ENCODE data around the gene CTBP2. TPM values are rescaled to one million over a fixed set of nuclear protein-coding genes. Genes with fewer than 3 reads are reported as not detected.

The CTBP2 gene
- total and polyA plus RNA-seq, 10 of the 15 experiments (the other 5 are each of a cell fraction or from before 2014, with no cell fraction given), result 0.02 to 0.72 (median 0.06) TPM; not detected in 2

DNA sequence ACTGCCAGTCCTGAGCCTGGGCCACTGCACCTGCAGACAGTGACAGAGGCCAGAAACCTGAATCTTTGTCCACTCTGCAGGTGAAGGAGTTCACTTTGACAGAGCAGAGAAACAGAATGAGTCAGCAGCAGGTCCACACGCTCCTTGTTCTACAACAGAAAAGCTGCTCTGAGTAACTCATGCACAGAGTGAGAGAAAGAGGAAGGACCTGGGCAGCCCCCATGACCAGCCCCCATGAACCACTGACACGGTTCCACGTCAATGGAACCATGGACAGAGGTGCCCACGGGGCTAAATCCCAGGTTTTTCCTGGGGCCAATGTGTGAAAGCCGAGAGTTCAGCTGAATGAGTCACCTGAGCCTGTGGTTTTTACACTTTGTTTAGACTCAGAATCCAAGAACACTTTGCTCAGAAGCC lies 40.8 kb upstream of the CTBP2 start (continued):
- TF ChIP-seq, protein P1, sequence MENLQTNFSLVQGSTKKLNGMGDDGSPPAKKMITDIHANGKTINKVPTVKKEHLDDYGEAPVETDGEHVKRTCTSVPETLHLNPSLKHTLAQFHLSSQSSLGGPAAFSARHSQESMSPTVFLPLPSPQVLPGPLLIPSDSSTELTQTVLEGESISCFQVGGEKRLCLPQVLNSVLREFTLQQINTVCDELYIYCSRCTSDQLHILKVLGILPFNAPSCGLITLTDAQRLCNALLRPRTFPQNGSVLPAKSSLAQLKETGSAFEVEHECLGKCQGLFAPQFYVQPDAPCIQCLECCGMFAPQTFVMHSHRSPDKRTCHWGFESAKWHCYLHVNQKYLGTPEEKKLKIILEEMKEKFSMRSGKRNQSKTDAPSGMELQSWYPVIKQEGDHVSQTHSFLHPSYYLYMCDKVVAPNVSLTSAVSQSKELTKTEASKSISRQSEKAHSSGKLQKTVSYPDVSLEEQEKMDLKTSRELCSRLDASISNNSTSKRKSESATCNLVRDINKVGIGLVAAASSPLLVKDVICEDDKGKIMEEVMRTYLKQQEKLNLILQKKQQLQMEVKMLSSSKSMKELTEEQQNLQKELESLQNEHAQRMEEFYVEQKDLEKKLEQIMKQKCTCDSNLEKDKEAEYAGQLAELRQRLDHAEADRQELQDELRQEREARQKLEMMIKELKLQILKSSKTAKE (IDR thresholded peaks at IDR 0.05; ENCODE audit: low read depth, poor library complexity, severe bottlenecking), result no peak
- TF ChIP-seq EZH2 (IDR thresholded peaks at IDR 0.05; ENCODE audit: borderline replicate concordance, control insufficient read depth, low read depth, low read length), result no peak
- no peak for TF ChIP-seq RELA (IDR thresholded peaks at IDR 0.05; ENCODE audit: borderline replicate concordance, partially characterized antibody)
- TF ChIP-seq STAT3 (IDR thresholded peaks at IDR 0.05; ENCODE audit: low read depth, low read length), result no peak
- TF ChIP-seq, protein P2, sequence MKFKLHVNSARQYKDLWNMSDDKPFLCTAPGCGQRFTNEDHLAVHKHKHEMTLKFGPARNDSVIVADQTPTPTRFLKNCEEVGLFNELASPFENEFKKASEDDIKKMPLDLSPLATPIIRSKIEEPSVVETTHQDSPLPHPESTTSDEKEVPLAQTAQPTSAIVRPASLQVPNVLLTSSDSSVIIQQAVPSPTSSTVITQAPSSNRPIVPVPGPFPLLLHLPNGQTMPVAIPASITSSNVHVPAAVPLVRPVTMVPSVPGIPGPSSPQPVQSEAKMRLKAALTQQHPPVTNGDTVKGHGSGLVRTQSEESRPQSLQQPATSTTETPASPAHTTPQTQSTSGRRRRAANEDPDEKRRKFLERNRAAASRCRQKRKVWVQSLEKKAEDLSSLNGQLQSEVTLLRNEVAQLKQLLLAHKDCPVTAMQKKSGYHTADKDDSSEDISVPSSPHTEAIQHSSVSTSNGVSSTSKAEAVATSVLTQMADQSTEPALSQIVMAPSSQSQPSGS (IDR thresholded peaks at IDR 0.05; ENCODE audit: low read length), result no peak; the same call in 1 of the 2 replicates
- TF ChIP-seq, protein P3, sequence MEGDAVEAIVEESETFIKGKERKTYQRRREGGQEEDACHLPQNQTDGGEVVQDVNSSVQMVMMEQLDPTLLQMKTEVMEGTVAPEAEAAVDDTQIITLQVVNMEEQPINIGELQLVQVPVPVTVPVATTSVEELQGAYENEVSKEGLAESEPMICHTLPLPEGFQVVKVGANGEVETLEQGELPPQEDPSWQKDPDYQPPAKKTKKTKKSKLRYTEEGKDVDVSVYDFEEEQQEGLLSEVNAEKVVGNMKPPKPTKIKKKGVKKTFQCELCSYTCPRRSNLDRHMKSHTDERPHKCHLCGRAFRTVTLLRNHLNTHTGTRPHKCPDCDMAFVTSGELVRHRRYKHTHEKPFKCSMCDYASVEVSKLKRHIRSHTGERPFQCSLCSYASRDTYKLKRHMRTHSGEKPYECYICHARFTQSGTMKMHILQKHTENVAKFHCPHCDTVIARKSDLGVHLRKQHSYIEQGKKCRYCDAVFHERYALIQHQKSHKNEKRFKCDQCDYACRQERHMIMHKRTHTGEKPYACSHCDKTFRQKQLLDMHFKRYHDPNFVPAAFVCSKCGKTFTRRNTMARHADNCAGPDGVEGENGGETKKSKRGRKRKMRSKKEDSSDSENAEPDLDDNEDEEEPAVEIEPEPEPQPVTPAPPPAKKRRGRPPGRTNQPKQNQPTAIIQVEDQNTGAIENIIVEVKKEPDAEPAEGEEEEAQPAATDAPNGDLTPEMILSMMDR (IDR thresholded peaks at IDR 0.05 in 2 of 3, conservative IDR thresholded peaks at IDR 0.05 in 1 of 3; ENCODE audit: control insufficient read depth in 2 of 3, extremely low read depth in 1 of 3, insufficient read depth in 1 of 3, low read depth in 3 of 3, low read length in 3 of 3), result no peak
- no peak for TF ChIP-seq ZSCAN29 (IDR thresholded peaks at IDR 0.05)
- TF ChIP-seq NFYA (IDR thresholded peaks at IDR 0.05; ENCODE audit: borderline replicate concordance, low read depth, low read length), result no peak
- TF ChIP-seq, protein P4, sequence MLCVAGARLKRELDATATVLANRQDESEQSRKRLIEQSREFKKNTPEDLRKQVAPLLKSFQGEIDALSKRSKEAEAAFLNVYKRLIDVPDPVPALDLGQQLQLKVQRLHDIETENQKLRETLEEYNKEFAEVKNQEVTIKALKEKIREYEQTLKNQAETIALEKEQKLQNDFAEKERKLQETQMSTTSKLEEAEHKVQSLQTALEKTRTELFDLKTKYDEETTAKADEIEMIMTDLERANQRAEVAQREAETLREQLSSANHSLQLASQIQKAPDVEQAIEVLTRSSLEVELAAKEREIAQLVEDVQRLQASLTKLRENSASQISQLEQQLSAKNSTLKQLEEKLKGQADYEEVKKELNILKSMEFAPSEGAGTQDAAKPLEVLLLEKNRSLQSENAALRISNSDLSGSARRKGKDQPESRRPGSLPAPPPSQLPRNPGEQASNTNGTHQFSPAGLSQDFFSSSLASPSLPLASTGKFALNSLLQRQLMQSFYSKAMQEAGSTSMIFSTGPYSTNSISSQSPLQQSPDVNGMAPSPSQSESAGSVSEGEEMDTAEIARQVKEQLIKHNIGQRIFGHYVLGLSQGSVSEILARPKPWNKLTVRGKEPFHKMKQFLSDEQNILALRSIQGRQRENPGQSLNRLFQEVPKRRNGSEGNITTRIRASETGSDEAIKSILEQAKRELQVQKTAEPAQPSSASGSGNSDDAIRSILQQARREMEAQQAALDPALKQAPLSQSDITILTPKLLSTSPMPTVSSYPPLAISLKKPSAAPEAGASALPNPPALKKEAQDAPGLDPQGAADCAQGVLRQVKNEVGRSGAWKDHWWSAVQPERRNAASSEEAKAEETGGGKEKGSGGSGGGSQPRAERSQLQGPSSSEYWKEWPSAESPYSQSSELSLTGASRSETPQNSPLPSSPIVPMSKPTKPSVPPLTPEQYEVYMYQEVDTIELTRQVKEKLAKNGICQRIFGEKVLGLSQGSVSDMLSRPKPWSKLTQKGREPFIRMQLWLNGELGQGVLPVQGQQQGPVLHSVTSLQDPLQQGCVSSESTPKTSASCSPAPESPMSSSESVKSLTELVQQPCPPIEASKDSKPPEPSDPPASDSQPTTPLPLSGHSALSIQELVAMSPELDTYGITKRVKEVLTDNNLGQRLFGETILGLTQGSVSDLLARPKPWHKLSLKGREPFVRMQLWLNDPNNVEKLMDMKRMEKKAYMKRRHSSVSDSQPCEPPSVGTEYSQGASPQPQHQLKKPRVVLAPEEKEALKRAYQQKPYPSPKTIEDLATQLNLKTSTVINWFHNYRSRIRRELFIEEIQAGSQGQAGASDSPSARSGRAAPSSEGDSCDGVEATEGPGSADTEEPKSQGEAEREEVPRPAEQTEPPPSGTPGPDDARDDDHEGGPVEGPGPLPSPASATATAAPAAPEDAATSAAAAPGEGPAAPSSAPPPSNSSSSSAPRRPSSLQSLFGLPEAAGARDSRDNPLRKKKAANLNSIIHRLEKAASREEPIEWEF (IDR thresholded peaks at IDR 0.05; ENCODE audit: insufficient replicate concordance, low read depth, low read length), result no peak
- no peak for TF ChIP-seq NR2F1 (conservative IDR thresholded peaks at IDR 0.05)
- no peak for TF ChIP-seq FOXK2 (IDR thresholded peaks at IDR 0.05)
- no peak for TF ChIP-seq RFX5 (IDR thresholded peaks at IDR 0.05; ENCODE audit: low read depth, low read length)
- TF ChIP-seq WRNIP1 (IDR thresholded peaks at IDR 0.05; ENCODE audit: borderline replicate concordance, low read depth, low read length), result no peak
- TF ChIP-seq, protein P5, sequence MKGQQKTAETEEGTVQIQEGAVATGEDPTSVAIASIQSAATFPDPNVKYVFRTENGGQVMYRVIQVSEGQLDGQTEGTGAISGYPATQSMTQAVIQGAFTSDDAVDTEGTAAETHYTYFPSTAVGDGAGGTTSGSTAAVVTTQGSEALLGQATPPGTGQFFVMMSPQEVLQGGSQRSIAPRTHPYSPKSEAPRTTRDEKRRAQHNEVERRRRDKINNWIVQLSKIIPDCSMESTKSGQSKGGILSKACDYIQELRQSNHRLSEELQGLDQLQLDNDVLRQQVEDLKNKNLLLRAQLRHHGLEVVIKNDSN (IDR thresholded peaks at IDR 0.05; ENCODE audit: borderline replicate concordance, extremely low read length, insufficient read depth, low read depth, low read length), result no peak
- no peak for TF ChIP-seq CBFB (IDR thresholded peaks at IDR 0.05; ENCODE audit: low read depth)
- TF ChIP-seq, protein P6, sequence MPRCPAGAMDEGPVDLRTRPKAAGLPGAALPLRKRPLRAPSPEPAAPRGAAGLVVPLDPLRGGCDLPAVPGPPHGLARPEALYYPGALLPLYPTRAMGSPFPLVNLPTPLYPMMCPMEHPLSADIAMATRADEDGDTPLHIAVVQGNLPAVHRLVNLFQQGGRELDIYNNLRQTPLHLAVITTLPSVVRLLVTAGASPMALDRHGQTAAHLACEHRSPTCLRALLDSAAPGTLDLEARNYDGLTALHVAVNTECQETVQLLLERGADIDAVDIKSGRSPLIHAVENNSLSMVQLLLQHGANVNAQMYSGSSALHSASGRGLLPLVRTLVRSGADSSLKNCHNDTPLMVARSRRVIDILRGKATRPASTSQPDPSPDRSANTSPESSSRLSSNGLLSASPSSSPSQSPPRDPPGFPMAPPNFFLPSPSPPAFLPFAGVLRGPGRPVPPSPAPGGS (IDR thresholded peaks at IDR 0.05; ENCODE audit: borderline replicate concordance, insufficient read depth, low read depth, low read length, poor library complexity, severe bottlenecking), result no peak

All from GM12878 (cell line).